Measurements from ENCODE around the gene PTPRD. TPM values are rescaled to one million over a fixed set of nuclear protein-coding genes. Genes with fewer than 3 reads are reported as not detected.

Gene PTPRD
- total RNA-seq, 1 experiment from 2014 or later = 70.1 TPM

DNA sequence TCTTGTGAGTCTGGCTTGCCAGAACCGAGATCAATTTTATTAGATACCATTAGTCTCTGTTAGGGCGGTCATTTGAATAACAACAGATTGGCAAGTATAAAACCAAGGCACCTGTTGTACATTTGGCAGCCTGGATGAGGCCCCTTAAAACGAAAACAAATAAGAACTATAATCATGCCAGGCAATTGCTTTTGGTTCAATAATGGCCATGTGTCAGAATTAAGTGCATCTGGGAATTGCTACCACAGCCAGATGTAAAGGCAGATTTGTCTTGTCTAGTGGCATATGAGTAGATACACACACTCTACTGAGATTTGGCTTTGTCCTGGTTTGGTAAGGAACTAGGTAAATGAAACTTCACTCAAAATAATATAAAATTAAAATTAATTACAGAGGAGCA is 1767.0 kb downstream of the PTPRD start:
- H3K4me3 ChIP-seq (ENCODE audit: low read depth, low read length) = no peak overlapping the region
- no peaks in the 10 kb centered on the region for H3K36me3 ChIP-seq (ENCODE audit: control insufficient read depth, insufficient read depth, low read length)
- no TSS peak for BruUV-seq (replicated peaks)
- Mint-ChIP-seq H3K9me3 (ENCODE audit: unreplicated experiment) (no peaks in the 10 kb centered on the region), H3K27me3 (ENCODE audit: insufficient read depth, unreplicated experiment) (peaks cover 3% of the 10 kb centered on the region), H3K4me3 (ENCODE audit: unreplicated experiment) (no peak overlapping the region), H3K36me3 (ENCODE audit: insufficient read depth, unreplicated experiment) (no peaks in the 10 kb centered on the region), H3K27ac (ENCODE audit: unreplicated experiment) (no peak overlapping the region), H3K4me1 (ENCODE audit: low read depth, unreplicated experiment) (no peaks in the 10 kb centered on the region)
- TF ChIP-seq, protein P1, sequence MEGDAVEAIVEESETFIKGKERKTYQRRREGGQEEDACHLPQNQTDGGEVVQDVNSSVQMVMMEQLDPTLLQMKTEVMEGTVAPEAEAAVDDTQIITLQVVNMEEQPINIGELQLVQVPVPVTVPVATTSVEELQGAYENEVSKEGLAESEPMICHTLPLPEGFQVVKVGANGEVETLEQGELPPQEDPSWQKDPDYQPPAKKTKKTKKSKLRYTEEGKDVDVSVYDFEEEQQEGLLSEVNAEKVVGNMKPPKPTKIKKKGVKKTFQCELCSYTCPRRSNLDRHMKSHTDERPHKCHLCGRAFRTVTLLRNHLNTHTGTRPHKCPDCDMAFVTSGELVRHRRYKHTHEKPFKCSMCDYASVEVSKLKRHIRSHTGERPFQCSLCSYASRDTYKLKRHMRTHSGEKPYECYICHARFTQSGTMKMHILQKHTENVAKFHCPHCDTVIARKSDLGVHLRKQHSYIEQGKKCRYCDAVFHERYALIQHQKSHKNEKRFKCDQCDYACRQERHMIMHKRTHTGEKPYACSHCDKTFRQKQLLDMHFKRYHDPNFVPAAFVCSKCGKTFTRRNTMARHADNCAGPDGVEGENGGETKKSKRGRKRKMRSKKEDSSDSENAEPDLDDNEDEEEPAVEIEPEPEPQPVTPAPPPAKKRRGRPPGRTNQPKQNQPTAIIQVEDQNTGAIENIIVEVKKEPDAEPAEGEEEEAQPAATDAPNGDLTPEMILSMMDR (IDR thresholded peaks at IDR 0.05; ENCODE audit: insufficient read depth in 1 of 2, low read depth in 1 of 2, low read length in 1 of 2, severe bottlenecking in 1 of 2, unreplicated experiment in 1 of 2) = no peak
- H3K4me1 ChIP-seq = no peaks in the 10 kb centered on the region
- H3K9me3 ChIP-seq = no peaks in the 10 kb centered on the region
- ChIA-PET CTCF (no interaction called here), POLR2A (no interaction called here)
- H3K27me3 ChIP-seq (replicated peaks; ENCODE audit: control insufficient read depth, insufficient read depth, low read length) = no peaks in the 10 kb centered on the region
- intact Hi-C loops (cut with micrococcal nuclease; ENCODE audit: unreplicated experiment) = no loop called here
- DNase-seq = no peak

DNA sequence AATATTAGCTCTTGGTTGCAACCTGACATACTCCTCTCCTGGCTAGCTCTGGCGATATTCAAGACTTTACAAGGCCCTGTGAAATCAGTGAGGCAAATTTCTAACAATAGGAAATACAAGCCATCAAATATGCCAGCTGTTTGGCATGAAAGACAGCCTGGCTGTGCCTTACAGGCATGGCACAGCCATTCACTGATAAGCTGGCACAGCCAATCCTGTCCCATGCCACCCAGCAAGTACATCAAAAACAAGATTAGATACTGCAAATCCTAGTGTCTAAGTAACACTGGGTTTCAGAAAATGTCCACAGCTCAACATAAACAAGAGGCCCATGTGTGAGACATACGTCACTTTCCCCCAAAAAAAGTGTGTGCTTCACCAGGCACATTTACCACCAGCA is 1767.4 kb downstream of the PTPRD start:
- Histone ChIP-seq H3K4me3 (ENCODE audit: low read depth, low read length) (no peak overlapping the region), H3K4me1 (no peaks in the 10 kb centered on the region), H3K27me3 (replicated peaks; ENCODE audit: control insufficient read depth, insufficient read depth, low read length) (no peaks in the 10 kb centered on the region), H3K36me3 (ENCODE audit: control insufficient read depth, insufficient read depth, low read length) (no peaks in the 10 kb centered on the region), H3K9me3 (no peaks in the 10 kb centered on the region)
- no peaks in the 10 kb centered on the region for H3K9me3 Mint-ChIP-seq (ENCODE audit: unreplicated experiment)
- DNase-seq = no peak
- intact Hi-C loops (cut with micrococcal nuclease; ENCODE audit: unreplicated experiment) = no loop called here
- no peak overlapping the region for H3K4me3 Mint-ChIP-seq (ENCODE audit: unreplicated experiment)
- POLR2A ChIA-PET = no interaction called here
- H3K27me3 Mint-ChIP-seq (ENCODE audit: insufficient read depth, unreplicated experiment) = peaks cover 3% of the 10 kb centered on the region
- no TSS peak for BruUV-seq (replicated peaks)
- no peak overlapping the region for H3K27ac Mint-ChIP-seq (ENCODE audit: unreplicated experiment)
- H3K36me3 Mint-ChIP-seq (ENCODE audit: insufficient read depth, unreplicated experiment) = no peaks in the 10 kb centered on the region
- CTCF ChIA-PET = interaction anchor here (0.7 kb wide), 1 partner anchor 10 kb away, joined by 4 read pairs; no protein-coding TSS in a partner anchor
- TF ChIP-seq, protein P1 (IDR thresholded peaks at IDR 0.05; ENCODE audit: insufficient read depth in 1 of 2, low read depth in 1 of 2, low read length in 1 of 2, severe bottlenecking in 1 of 2, unreplicated experiment in 1 of 2) = no peak
- no peaks in the 10 kb centered on the region for H3K4me1 Mint-ChIP-seq (ENCODE audit: low read depth, unreplicated experiment)

DNA sequence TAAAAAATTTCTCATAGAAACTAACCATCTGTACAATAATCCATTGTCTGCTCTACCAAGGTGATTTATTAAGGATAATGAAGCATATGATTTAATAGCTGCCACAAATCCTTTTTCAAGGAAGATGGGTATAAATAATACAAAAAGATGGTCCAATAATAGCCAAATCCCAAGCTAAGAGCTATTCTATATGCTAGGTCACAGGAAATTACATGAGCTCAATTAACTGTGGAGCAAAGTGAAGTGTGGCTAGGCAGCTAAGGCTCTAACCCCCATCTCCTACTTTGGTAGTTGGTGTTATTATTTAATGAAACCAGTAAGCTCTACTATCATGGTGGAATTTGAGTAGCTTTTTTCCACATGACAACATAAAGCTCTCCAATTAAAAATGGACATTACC is 1768.3 kb downstream of the PTPRD start:
- Histone ChIP-seq H3K9me3 (no peaks in the 10 kb centered on the region), H3K36me3 (ENCODE audit: control insufficient read depth, insufficient read depth, low read length) (no peaks in the 10 kb centered on the region), H3K4me3 (ENCODE audit: low read depth, low read length) (no peak overlapping the region), H3K4me1 (no peaks in the 10 kb centered on the region), H3K27me3 (replicated peaks; ENCODE audit: control insufficient read depth, insufficient read depth, low read length) (no peaks in the 10 kb centered on the region)
- no peaks in the 10 kb centered on the region for H3K27me3 Mint-ChIP-seq (ENCODE audit: insufficient read depth, unreplicated experiment)
- no TSS peak for BruUV-seq (replicated peaks)
- CTCF ChIA-PET = no interaction called here
- POLR2A ChIA-PET = no interaction called here
- H3K36me3 Mint-ChIP-seq (ENCODE audit: insufficient read depth, unreplicated experiment) = no peaks in the 10 kb centered on the region
- TF ChIP-seq, protein P1 (IDR thresholded peaks at IDR 0.05; ENCODE audit: insufficient read depth in 1 of 2, low read depth in 1 of 2, low read length in 1 of 2, severe bottlenecking in 1 of 2, unreplicated experiment in 1 of 2) = no peak
- no peaks in the 10 kb centered on the region for H3K9me3 Mint-ChIP-seq (ENCODE audit: unreplicated experiment)
- H3K27ac Mint-ChIP-seq (ENCODE audit: unreplicated experiment) = no peak overlapping the region
- no peak for DNase-seq
- H3K4me1 Mint-ChIP-seq (ENCODE audit: low read depth, unreplicated experiment) = no peaks in the 10 kb centered on the region
- no peak overlapping the region for H3K4me3 Mint-ChIP-seq (ENCODE audit: unreplicated experiment)
- intact Hi-C loops (cut with micrococcal nuclease; ENCODE audit: unreplicated experiment) = no loop called here
